Measurements from ENCODE around the gene UPB1. TPM values are rescaled to one million over a fixed set of nuclear protein-coding genes. Genes with fewer than 3 reads are reported as not detected.
A peak's percentile ranks its signal among the peaks of the same experiment; 100 is the strongest.

UPB1 gene
- total and polyA plus RNA-seq, 11 donors, result 0.24 to 1.9 (median 0.80) TPM

DNA sequence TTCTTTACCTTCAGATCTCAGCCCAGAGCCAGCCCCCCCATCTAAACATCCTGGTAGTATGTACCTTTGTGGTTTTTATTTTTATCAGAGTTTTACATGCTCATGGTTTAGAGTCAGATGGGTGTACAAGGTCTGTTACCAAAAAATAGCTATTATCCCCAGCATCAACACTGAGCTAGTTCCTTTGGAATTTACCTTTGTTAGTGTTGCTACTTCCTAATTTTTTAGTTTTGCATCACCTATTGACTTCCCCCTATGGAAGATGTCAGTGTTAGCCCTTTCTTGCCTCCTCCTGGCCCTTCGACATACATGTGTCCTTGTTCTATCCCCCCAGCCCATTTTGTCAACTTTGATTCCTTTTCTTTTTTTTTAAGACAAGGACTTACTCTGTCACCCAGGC lies 7.4 kb downstream of the UPB1 start:
- intact Hi-C loops (cut with DNase I), result loop anchor here (2.0 to 10.0 kb wide), 5 partner anchors 78 to 180 kb away; no protein-coding TSS in a partner anchor
- ATAC-seq, result no peak
- Histone ChIP-seq H3K27me3 (no peaks in the 10 kb centered on the region), H3K4me1 (peaks cover 0 to 36% (median 13%) of the 10 kb centered on the region in 12 donors), H3K9me3 (no peaks in the 10 kb centered on the region), H3K27ac (no peak overlapping the region), H3K4me3 (no peak overlapping the region), H3K36me3 (no peaks in the 10 kb centered on the region)
- WGBS, 4 donors, result 91 to 100% (median 94%) methylated on average over 1 of the region's 1 CpG
- no peak for DNase-seq
- TF ChIP-seq, protein P1, sequence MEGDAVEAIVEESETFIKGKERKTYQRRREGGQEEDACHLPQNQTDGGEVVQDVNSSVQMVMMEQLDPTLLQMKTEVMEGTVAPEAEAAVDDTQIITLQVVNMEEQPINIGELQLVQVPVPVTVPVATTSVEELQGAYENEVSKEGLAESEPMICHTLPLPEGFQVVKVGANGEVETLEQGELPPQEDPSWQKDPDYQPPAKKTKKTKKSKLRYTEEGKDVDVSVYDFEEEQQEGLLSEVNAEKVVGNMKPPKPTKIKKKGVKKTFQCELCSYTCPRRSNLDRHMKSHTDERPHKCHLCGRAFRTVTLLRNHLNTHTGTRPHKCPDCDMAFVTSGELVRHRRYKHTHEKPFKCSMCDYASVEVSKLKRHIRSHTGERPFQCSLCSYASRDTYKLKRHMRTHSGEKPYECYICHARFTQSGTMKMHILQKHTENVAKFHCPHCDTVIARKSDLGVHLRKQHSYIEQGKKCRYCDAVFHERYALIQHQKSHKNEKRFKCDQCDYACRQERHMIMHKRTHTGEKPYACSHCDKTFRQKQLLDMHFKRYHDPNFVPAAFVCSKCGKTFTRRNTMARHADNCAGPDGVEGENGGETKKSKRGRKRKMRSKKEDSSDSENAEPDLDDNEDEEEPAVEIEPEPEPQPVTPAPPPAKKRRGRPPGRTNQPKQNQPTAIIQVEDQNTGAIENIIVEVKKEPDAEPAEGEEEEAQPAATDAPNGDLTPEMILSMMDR (IDR thresholded peaks at IDR 0.05), result no peak
- no peak for TF ChIP-seq POLR2A (IDR thresholded peaks at IDR 0.05)

DNA sequence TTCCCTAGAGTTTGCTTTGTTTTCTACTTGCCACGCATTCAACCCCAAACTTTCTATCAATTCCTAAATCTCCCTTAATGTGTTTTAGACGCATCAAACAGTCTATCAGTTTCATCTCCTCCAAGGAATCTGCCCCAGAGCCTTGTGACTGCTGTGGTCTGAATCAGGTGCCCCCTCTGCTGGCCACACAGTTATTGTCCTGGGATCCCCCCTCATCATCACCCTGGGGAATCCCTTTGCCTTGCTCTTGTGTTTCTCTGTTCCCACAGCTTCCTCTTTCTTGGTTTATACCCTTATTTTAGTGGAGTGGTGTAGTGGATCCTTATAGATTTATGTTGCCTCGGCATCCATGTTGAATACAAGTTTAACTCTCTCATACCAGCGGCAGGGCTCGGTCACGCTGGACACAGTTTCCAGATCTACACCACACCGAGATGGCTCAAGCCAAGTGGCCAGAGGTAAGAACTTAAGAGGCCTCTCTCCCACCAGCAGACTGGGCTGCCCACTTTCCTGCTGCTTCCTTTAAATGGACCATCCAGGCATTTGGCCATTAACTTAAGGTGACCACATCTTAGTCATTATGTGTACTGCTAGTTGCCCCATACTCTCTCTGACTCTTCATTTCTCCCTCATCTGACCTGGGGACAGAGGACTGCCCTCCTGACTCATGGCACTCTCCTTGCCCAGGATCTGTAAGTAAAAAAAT lies 8.2 kb downstream of the UPB1 start:
- TF ChIP-seq, protein P1 (IDR thresholded peaks at IDR 0.05), result peak; percentile 51 to 73 (median 66)
- no peak for TF ChIP-seq POLR2A (IDR thresholded peaks at IDR 0.05)
- intact Hi-C loops (cut with DNase I), result loop anchor here (2.0 to 10.0 kb wide), 5 partner anchors 78 to 181 kb away; no protein-coding TSS in a partner anchor
- no peak overlapping the region for H3K4me3 ChIP-seq
- WGBS, 4 donors, result 72 to 75% (median 73%) methylated on average over 7 of the region's 7 CpGs
- no peaks in the 10 kb centered on the region for H3K36me3 ChIP-seq
- H3K27ac ChIP-seq, result no peak overlapping the region
- no peaks in the 10 kb centered on the region for H3K27me3 ChIP-seq
- peak in 3 of 4 donors; percentile 69 to 79 (median 76) for ATAC-seq
- no peaks in the 10 kb centered on the region for H3K9me3 ChIP-seq
- DNase-seq, result peak; percentile 53 to 78 (median 64)
- peaks cover 0 to 37% (median 13%) of the 10 kb centered on the region in 12 donors for H3K4me1 ChIP-seq

DNA sequence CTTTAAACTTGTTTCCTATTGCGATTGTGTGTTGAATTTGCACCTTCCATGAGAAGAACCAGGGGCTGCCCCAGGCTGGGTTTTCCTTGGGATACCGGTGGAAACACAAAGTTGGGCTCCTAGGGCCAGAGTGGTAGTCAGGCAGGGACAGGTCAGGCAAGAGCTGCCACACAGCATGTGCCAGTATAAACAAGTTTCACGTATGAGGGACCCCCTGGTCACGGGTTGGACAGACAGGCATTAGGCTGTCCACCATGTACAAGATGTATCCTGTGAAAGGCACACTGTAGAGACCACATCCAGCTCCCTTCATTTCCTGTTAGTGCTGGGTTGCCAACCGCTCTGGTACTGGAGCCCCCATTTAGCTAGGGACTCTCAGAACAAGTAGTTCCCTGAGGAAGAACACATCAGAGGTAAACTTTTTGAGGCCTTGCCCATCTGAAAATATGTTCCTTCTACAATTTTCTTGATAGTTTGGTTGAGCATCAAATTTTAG lies 8.8 kb downstream of the UPB1 start:
- DNase-seq, result peak in 1 of 5 donors; percentile 41
- H3K27me3 ChIP-seq, result no peaks in the 10 kb centered on the region
- TF ChIP-seq POLR2A (IDR thresholded peaks at IDR 0.05), result no peak
- TF ChIP-seq, protein P1 (IDR thresholded peaks at IDR 0.05), result no peak
- H3K36me3 ChIP-seq, result no peaks in the 10 kb centered on the region
- ATAC-seq, result no peak
- 85 to 93% (median 88%) methylated on average over 5 of the region's 5 CpGs for WGBS, 4 donors
- H3K27ac ChIP-seq, result no peak overlapping the region
- no peaks in the 10 kb centered on the region for H3K9me3 ChIP-seq
- H3K4me3 ChIP-seq, result no peak overlapping the region
- peaks cover 0 to 37% (median 13%) of the 10 kb centered on the region in 12 donors for H3K4me1 ChIP-seq
- intact Hi-C loops (cut with DNase I), result loop anchor here (2.0 to 10.0 kb wide), 5 partner anchors 79 to 182 kb away; no protein-coding TSS in a partner anchor

DNA sequence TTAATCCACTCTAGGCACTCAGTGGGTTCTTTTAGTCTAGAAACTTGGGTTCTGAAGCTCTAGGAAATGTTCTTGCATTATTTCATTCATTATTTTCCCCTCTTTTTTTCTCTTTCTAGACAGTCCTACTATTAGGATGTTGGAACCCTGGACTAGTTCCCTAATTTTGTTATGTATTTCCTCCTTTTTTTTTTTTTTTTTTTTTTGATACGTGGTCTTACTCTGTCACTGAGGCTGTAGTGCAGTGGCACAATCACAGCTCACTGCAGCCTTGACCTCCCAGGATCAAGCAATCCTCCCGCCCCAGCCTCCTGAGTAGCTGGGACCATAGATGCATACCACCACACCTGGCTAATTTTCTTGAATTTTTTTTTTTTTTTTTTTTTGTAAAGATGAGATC lies 9.4 kb downstream of the UPB1 start:
- H3K9me3 ChIP-seq, result no peaks in the 10 kb centered on the region
- no peaks in the 10 kb centered on the region for H3K36me3 ChIP-seq
- intact Hi-C loops (cut with DNase I), result loop anchor here in 9 of 10 donors (5.0 to 10.0 kb wide), 4 partner anchors 82 to 182 kb away; no protein-coding TSS in a partner anchor
- no peak for ATAC-seq
- WGBS, 4 donors, result 78 to 91% (median 84%) methylated on average over 2 of the region's 2 CpGs
- DNase-seq, result no peak
- no peak overlapping the region for H3K4me3 ChIP-seq
- H3K27ac ChIP-seq, result no peak overlapping the region
- peaks cover 0 to 40% (median 13%) of the 10 kb centered on the region in 12 donors for H3K4me1 ChIP-seq
- TF ChIP-seq, protein P1 (IDR thresholded peaks at IDR 0.05), result no peak
- TF ChIP-seq POLR2A (IDR thresholded peaks at IDR 0.05), result no peak
- H3K27me3 ChIP-seq, result no peaks in the 10 kb centered on the region
